ENCODE results near the gene DUSP2. TPM values are rescaled to one million over a fixed set of nuclear protein-coding genes. Genes with fewer than 3 reads are reported as not detected.

Gene DUSP2
- total and polyA plus RNA-seq, 2 experiments from 2014 or later = 6.6 to 13.0 TPM

DNA sequence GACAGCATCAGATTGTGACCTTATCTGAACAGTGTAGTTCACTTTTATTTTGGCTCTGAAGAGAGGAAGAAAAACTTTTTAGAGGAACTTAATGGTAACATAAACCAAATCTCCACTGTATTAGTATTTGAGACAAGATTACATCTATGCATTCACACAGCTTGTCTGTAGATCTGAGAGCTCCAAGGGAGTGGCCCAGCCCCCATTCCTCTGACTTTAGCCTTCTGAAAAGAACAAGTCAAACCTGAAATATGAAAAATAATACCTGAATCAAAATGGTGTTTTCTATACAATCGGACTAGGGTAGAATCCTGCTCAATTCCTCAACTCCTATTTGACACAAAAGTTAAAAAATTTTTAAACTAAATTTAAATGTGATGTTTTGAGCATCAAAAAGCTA, 40.3 kb upstream of the DUSP2 start:
- Mint-ChIP-seq H3K4me3 (no peak overlapping the region), H3K27me3 (ENCODE audit: insufficient read depth, low read depth, poor library complexity) (peaks cover 5% of the 10 kb centered on the region), H3K36me3 (ENCODE audit: low read depth) (peaks cover 48% of the 10 kb centered on the region), H3K27ac (no peak overlapping the region), H3K4me1 (no peaks in the 10 kb centered on the region), H3K9me3 (no peaks in the 10 kb centered on the region)
- Histone ChIP-seq H3K79me2 (replicated peaks; ENCODE audit: insufficient read depth) (no peaks in the 10 kb centered on the region), H2AFZ (no peak overlapping the region), H3K27me3 (ENCODE audit: insufficient read depth) (no peaks in the 10 kb centered on the region), H3K9me2 (ENCODE audit: insufficient read depth) (no peaks in the 10 kb centered on the region), H3K36me3 (ENCODE audit: insufficient read depth) (peaks cover 28% of the 10 kb centered on the region), H3K4me1 (ENCODE audit: insufficient read depth) (no peaks in the 10 kb centered on the region), H3K4me2 (no peak overlapping the region), H3K27ac (ENCODE audit: low read depth) (no peak overlapping the region), H3F3A (replicated peaks; ENCODE audit: low read depth) (0 out of 2 replicates have a peak, but pooled peaks cover 9% of the 10 kb centered on the region), H4K20me1 (replicated peaks; ENCODE audit: insufficient read depth) (peaks cover 14% of the 10 kb centered on the region; the same call in 1 of the 2 replicates), H3K4me3 (no peak overlapping the region)
- no peak for TF ChIP-seq ZNF114 (CRISPR knock-in tag; IDR thresholded peaks at IDR 0.05)
- no peak for ATAC-seq
- DNase-seq (ENCODE audit: low spot score) = no peak

GRCh38 chr2:96184989-96185388, 39.7 kb upstream of the DUSP2 start:
- H4K20me1 ChIP-seq (replicated peaks; ENCODE audit: insufficient read depth) = peaks cover 14% of the 10 kb centered on the region; the same call in 1 of the 2 replicates
- peaks cover 28% of the 10 kb centered on the region for H3K36me3 ChIP-seq (ENCODE audit: insufficient read depth)
- no peak overlapping the region for H3K4me2 ChIP-seq
- 0 out of 2 replicates have a peak, but pooled peaks cover 9% of the 10 kb centered on the region for H3F3A ChIP-seq (replicated peaks; ENCODE audit: low read depth)
- H3K4me1 Mint-ChIP-seq = no peaks in the 10 kb centered on the region
- ATAC-seq (no peak), DNase-seq (ENCODE audit: low spot score) (no peak)
- H2AFZ ChIP-seq = no peak overlapping the region
- H3K9me2 ChIP-seq (ENCODE audit: insufficient read depth) = no peaks in the 10 kb centered on the region
- no peaks in the 10 kb centered on the region for H3K9me3 Mint-ChIP-seq
- no peaks in the 10 kb centered on the region for H3K4me1 ChIP-seq (ENCODE audit: insufficient read depth)
- no peaks in the 10 kb centered on the region for H3K27me3 ChIP-seq (ENCODE audit: insufficient read depth)
- peaks cover 5% of the 10 kb centered on the region for H3K27me3 Mint-ChIP-seq (ENCODE audit: insufficient read depth, low read depth, poor library complexity)
- no peak overlapping the region for H3K27ac Mint-ChIP-seq
- no peak overlapping the region for H3K27ac ChIP-seq (ENCODE audit: low read depth)
- H3K36me3 Mint-ChIP-seq (ENCODE audit: low read depth) = peaks cover 48% of the 10 kb centered on the region
- no peak for TF ChIP-seq REST (IDR thresholded peaks at IDR 0.05; ENCODE audit: unreplicated experiment)
- H3K79me2 ChIP-seq (replicated peaks; ENCODE audit: insufficient read depth) = no peaks in the 10 kb centered on the region
- no peak overlapping the region for H3K4me3 Mint-ChIP-seq
- H3K4me3 ChIP-seq = no peak overlapping the region

DNA sequence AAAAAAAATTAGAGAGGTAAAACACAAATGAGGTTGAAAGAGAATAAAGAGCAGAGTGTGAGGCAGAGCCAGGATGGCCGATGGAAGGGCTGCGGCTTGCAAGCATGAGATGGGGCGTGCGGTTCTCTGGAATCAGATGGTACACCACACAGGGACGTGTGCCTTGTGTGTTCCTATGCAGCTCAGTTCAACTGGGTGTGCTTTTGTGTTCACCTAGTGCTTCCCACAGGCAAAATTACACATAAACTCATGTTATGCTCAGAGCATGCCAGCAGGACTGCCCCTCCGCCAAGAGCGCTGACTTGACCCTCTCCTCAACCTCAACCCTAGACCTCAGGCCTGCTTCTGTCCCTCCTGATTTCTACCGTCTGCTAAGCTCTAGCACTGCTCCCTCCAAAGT, 38.9 kb upstream of the DUSP2 start:
- Histone ChIP-seq H3K27me3 (ENCODE audit: insufficient read depth) (no peaks in the 10 kb centered on the region), H3K79me2 (replicated peaks; ENCODE audit: insufficient read depth) (no peaks in the 10 kb centered on the region), H3K4me3 (no peak overlapping the region), H3K27ac (ENCODE audit: low read depth) (no peak overlapping the region), H2AFZ (no peak overlapping the region), H3K9me2 (ENCODE audit: insufficient read depth) (no peaks in the 10 kb centered on the region), H3K4me1 (ENCODE audit: insufficient read depth) (no peaks in the 10 kb centered on the region), H4K20me1 (replicated peaks; ENCODE audit: insufficient read depth) (peaks cover 13% of the 10 kb centered on the region; the same call in 1 of the 2 replicates), H3K36me3 (ENCODE audit: insufficient read depth) (peaks cover 28% of the 10 kb centered on the region), H3F3A (replicated peaks; ENCODE audit: low read depth) (0 out of 2 replicates have a peak, but pooled peaks cover 9% of the 10 kb centered on the region), H3K4me2 (no peak overlapping the region)
- Mint-ChIP-seq H3K9me3 (no peaks in the 10 kb centered on the region), H3K27ac (no peak overlapping the region), H3K36me3 (ENCODE audit: low read depth) (peaks cover 43% of the 10 kb centered on the region), H3K4me3 (no peak overlapping the region), H3K27me3 (ENCODE audit: insufficient read depth, low read depth, poor library complexity) (peaks cover 5% of the 10 kb centered on the region), H3K4me1 (no peaks in the 10 kb centered on the region)
- no peak for ATAC-seq
- DNase-seq (ENCODE audit: low spot score) = no peak
- TF ChIP-seq NANOG (IDR thresholded peaks at IDR 0.05; ENCODE audit: borderline replicate concordance) (no peak), ZNF462 (CRISPR knock-in tag; IDR thresholded peaks at IDR 0.05) (no peak), EZH2phosphoT487 (IDR thresholded peaks at IDR 0.05; ENCODE audit: unreplicated experiment) (no peak)
- TF ChIP-seq, protein P1, sequence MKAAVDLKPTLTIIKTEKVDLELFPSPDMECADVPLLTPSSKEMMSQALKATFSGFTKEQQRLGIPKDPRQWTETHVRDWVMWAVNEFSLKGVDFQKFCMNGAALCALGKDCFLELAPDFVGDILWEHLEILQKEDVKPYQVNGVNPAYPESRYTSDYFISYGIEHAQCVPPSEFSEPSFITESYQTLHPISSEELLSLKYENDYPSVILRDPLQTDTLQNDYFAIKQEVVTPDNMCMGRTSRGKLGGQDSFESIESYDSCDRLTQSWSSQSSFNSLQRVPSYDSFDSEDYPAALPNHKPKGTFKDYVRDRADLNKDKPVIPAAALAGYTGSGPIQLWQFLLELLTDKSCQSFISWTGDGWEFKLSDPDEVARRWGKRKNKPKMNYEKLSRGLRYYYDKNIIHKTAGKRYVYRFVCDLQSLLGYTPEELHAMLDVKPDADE (IDR thresholded peaks at IDR 0.05) = no peak

Data from GM23338 (cell line).